Endothelial cell of umbilical vein (primary cell): ENCODE measurements around the gene TRIM52.
"Not testable (repeated sequence)": the region's sequence is repeated elsewhere in the genome, so short reads cannot be mapped to it uniquely, and the experiment has no call there.

Experiments used
- CTCF ChIP-seq, 2 donors: IDR thresholded peaks; 1 replicate in 1 of 2; 2 replicates in 1 of 2; pipeline ENCODE4 v1.5.1; 2011; ENCODE audit warnings: low read length in 2 of 2, mild to moderate bottlenecking in 2 of 2, moderate library complexity in 2 of 2, control low read depth in 1 of 2, inconsistent platforms in 1 of 2, low read depth in 1 of 2; ENCODE audit not compliant: insufficient read depth in 1 of 2; ENCODE audit errors: extremely low read depth in 1 of 2
- POLR2A ChIP-seq: IDR thresholded peaks from 2 replicates; pipeline ENCODE4 v1.6.1; 2012; ENCODE audit warnings: low read depth, mild to moderate bottlenecking, control low read depth, low read length
- POLR2AphosphoS5 ChIP-seq: IDR thresholded peaks from 2 replicates; pipeline ENCODE4 v1.6.1; 2012; ENCODE audit warnings: low read depth, mild to moderate bottlenecking, control low read depth, low read length, moderate library complexity; ENCODE audit not compliant: insufficient read depth

- TF ChIP-seq CTCF (IDR thresholded peaks at IDR 0.05; ENCODE audit: extremely low read depth in 1 of 2, insufficient read depth in 1 of 2, low read depth in 1 of 2, low read length in 2 of 2); POLR2A; POLR2AphosphoS5: not testable (repeated sequence)
Observed at GRCh38 chr5:181285962-181286705, 25.2 kb upstream of the TRIM52 start.
